IMR-90 (cell line): ENCODE results near the gene EME2. TPM values are rescaled to one million over a fixed set of nuclear protein-coding genes. Genes with fewer than 3 reads are reported as not detected.
"Not testable (repeated sequence)": the region's sequence is repeated elsewhere in the genome, so short reads cannot be mapped to it uniquely, and the experiment has no call there.

Source experiments
- ATAC-seq: fragments of 200-7000 bp; cut with Tn5 transposase; 2 replicates; pipeline ENCODE4 v1.9.1; 2020; ENCODE audit warnings: low read depth, mild to moderate bottlenecking, moderate library complexity
- BruUV-seq: library from RNA; stranded (reverse); fragments of 400-500 nt; replicated peaks from 2 replicates; lab custom pipeline; 2021; lab: Mats Ljungman, UMichigan
- CTCF ChIA-PET: fragments of 300-600 bp; formaldehyde crosslinking; extraction: SDS; loops from one replicate; lab custom pipeline; 2021; ENCODE audit warnings: antibody characterized with exemption; lab: Yijun Ruan, JAX
- POLR2A ChIA-PET: fragments of 300-600 bp; sonication (Branson Sonifier 250); formaldehyde crosslinking; loops from one replicate; lab custom pipeline; 2022; ENCODE audit warnings: antibody characterized with exemption; ENCODE audit not compliant: unreplicated experiment; lab: Charles Lee
- DNase-seq: peaks from one replicate; pipeline ENCODE4 v3.0.0; 2013
- H2AFZ ChIP-seq: replicated peaks from 2 replicates; pipeline ENCODE3; 2013; ENCODE audit warnings: low read length, mild to moderate bottlenecking; ENCODE audit not compliant: poor library complexity
- H2AK5ac ChIP-seq: 2 replicates; pipeline ENCODE4 v1.6.1; 2013; ENCODE audit warnings: low read depth, low read length, inconsistent platforms
- H2AK9ac ChIP-seq: replicated peaks from 2 replicates; pipeline ENCODE3; 2013; ENCODE audit warnings: mild to moderate bottlenecking, low read depth, low read length, moderate library complexity; ENCODE audit not compliant: poor library complexity
- H2BK120ac ChIP-seq: 2 replicates; pipeline ENCODE4 v1.6.1; 2013; ENCODE audit warnings: low read depth, low read length, inconsistent platforms
- H2BK15ac ChIP-seq: 3 replicates; pipeline ENCODE4 v1.6.1; 2013; ENCODE audit warnings: low read depth, low read length, inconsistent platforms
- H2BK20ac ChIP-seq: 2 replicates; pipeline ENCODE4 v1.6.1; 2013; ENCODE audit warnings: low read depth, mild to moderate bottlenecking, inconsistent platforms, low read length, moderate library complexity
- H2BK5ac ChIP-seq: 2 replicates; pipeline ENCODE4 v1.6.1; 2013; ENCODE audit warnings: mild to moderate bottlenecking, low read depth, low read length, inconsistent platforms; ENCODE audit not compliant: poor library complexity, severe bottlenecking
- H3K14ac ChIP-seq: replicated peaks from 2 replicates; pipeline ENCODE4 v1.6.1; 2013; ENCODE audit warnings: low read depth, low read length, inconsistent platforms
- H3K18ac ChIP-seq: 2 replicates; pipeline ENCODE4 v1.6.1; 2013; ENCODE audit warnings: low read depth, low read length, control low read depth
- H3K23ac ChIP-seq: 2 replicates; pipeline ENCODE4 v1.6.1; 2013; ENCODE audit warnings: low read depth, low read length, inconsistent platforms
- H3K27ac ChIP-seq: 2 replicates; pipeline ENCODE4 v1.5.1; 2013; ENCODE audit warnings: mild to moderate bottlenecking, control low read depth, low read length; ENCODE audit not compliant: insufficient read depth
- H3K27me3 ChIP-seq: 2 replicates; pipeline ENCODE4 v1.6.1; 2013; ENCODE audit warnings: low read length; ENCODE audit not compliant: control insufficient read depth, insufficient read depth
- H3K36me3 ChIP-seq: 2 replicates; pipeline ENCODE4 v1.6.1; 2013; ENCODE audit warnings: low read length, mixed read lengths; ENCODE audit not compliant: control insufficient read depth, insufficient read depth
- H3K4ac ChIP-seq: 2 replicates; pipeline ENCODE4 v1.6.1; 2013; ENCODE audit warnings: low read depth, low read length, inconsistent platforms
- H3K4me1 ChIP-seq: 2 replicates; pipeline ENCODE4 v1.6.1; 2013; ENCODE audit warnings: low read length, mixed read lengths; ENCODE audit not compliant: control insufficient read depth, insufficient read depth
- H3K4me2 ChIP-seq: 2 replicates; pipeline ENCODE4 v1.6.1; 2013; ENCODE audit warnings: low read depth, mild to moderate bottlenecking, control low read depth, low read length, moderate library complexity
- H3K4me3 ChIP-seq: 2 replicates; pipeline ENCODE4 v1.5.1; 2013; ENCODE audit warnings: low read depth, mild to moderate bottlenecking, control low read depth, low read length, moderate library complexity; ENCODE audit not compliant: insufficient read depth
- H3K56ac ChIP-seq: 2 replicates; pipeline ENCODE4 v1.6.1; 2013; ENCODE audit warnings: low read length, inconsistent platforms; ENCODE audit not compliant: insufficient read depth; ENCODE audit errors: extremely low read depth
- H3K79me1 ChIP-seq, 2 experiments: 2 replicates each; pipeline ENCODE4 v1.6.1; 2013; ENCODE audit warnings: low read length in 2 of 2, inconsistent platforms in 1 of 2, low read depth in 1 of 2
- H3K9ac ChIP-seq: 2 replicates; pipeline ENCODE4 v1.6.1; 2013; ENCODE audit warnings: low read depth, low read length, control low read depth
- H3K9me1 ChIP-seq: 2 replicates; pipeline ENCODE4 v1.6.1; 2013; ENCODE audit warnings: low read length, inconsistent platforms; ENCODE audit not compliant: insufficient read depth
- H3K9me3 ChIP-seq: 2 replicates; pipeline ENCODE4 v1.6.1; 2013; ENCODE audit warnings: low read length; ENCODE audit not compliant: control insufficient read depth, insufficient read depth
- H4K20me1 ChIP-seq: 2 replicates; pipeline ENCODE4 v1.6.1; 2013; ENCODE audit warnings: low read length, inconsistent platforms; ENCODE audit not compliant: insufficient read depth
- H4K5ac ChIP-seq: 2 replicates; pipeline ENCODE4 v1.6.1; 2013; ENCODE audit warnings: mild to moderate bottlenecking, low read depth, low read length, control low read depth
- H4K8ac ChIP-seq, 2 experiments: 2 replicates each; pipeline ENCODE4 v1.6.1; 2013; ENCODE audit warnings: low read depth in 2 of 2, low read length in 2 of 2, control low read depth in 1 of 2, inconsistent platforms in 1 of 2
- H4K91ac ChIP-seq: 2 replicates; pipeline ENCODE4 v1.6.1; 2013; ENCODE audit warnings: low read depth, low read length, inconsistent platforms; ENCODE audit not compliant: insufficient read depth
- WGBS, 2 experiments: methylation state at CpG; one replicate each; pipeline versions ENCODE4 v1.1.5 to v1.1.7; 2013; ENCODE audit warnings: missing lambda C conversion rate in 2 of 2; ENCODE audit not compliant: insufficient read length in 1 of 2; ENCODE audit errors: extremely low coverage in 2 of 2; 5-methylcytosine and 5-hydroxymethylcytosine counted together
- dilution Hi-C: fragments of 300-500 bp; cut with HindIII; formaldehyde crosslinking; loops from one replicate; pipeline ENCODE4 v1.14.3; 2018; ENCODE audit warnings: low sequenced_read_pairs; ENCODE audit not compliant: unreplicated experiment
- in situ Hi-C: fragments of 300-500 bp; cut with MboI; formaldehyde crosslinking; loops from 3 replicates; pipeline ENCODE4 v1.14.3; 2019; ENCODE audit warnings: low sequenced_read_pairs, inconsistent platforms, mixed read lengths
- intact Hi-C: fragments of 100-400 bp; cut with micrococcal nuclease; formaldehyde crosslinking; loops from 2 replicates; pipeline ENCODE4 v1.10.0; 2022
- polyA plus RNA-seq, 3 experiments: library from polyadenylated mRNA; depleted of rRNA; stranded (reverse); fragments of >200 nt; gene quantifications; 2 replicates each; pipeline ENCODE4 v1.2.3, GENCODE V29; 2012; ENCODE audit warnings: low replicate concordance in 1 of 3
- total RNA-seq: library from RNA; depleted of rRNA; stranded (reverse); fragments of >200 nt; gene quantifications from 2 replicates; pipeline ENCODE4 v1.2.3, GENCODE V29; 2012

Gene EME2
- total and polyA plus RNA-seq, 2 of the 4 experiments (the other 2 are of a cell fraction): 1.3 to 9.6 TPM

DNA sequence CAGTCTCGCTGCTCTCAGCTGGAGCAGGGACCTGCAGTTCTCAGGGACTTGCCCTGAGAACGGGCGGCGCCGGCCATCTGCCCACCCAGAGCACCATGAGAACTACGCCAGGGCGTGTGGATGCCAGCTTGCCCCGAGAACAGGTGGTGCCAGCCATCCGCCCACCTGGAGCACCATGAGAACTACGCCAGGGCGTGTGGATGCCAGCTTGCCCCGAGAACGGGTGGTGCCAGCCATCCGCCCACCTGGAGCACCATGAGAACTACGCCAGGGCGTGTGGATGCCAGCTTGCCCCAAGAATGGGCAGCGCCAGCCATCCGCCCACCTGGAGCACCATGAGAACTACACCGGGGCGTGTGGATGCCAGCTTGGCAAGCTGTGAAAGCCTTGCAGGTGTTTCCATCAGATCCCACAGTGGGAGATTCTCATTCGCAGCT, 40.0 kb upstream of the EME2 start:
- peaks cover 16 to 48% of the 10 kb centered on the region in 2 experiments; a peak in 3 of 4 replicates for H3K79me1 ChIP-seq
- CTCF ChIA-PET: interaction anchor here (0.7 kb wide), 1 partner anchor 442 kb away, joined by 3 read pairs; no protein-coding TSS in a partner anchor
- H2AK5ac ChIP-seq, H3K4me3 ChIP-seq, H3K4ac ChIP-seq, H3K56ac ChIP-seq, DNase-seq, H2AK9ac ChIP-seq, in situ Hi-C loops, intact Hi-C loops, H2AFZ ChIP-seq, H4K91ac ChIP-seq, H2BK120ac ChIP-seq, H2BK15ac ChIP-seq, dilution Hi-C loops, BruUV-seq, H3K27me3 ChIP-seq, POLR2A ChIA-PET, H4K8ac ChIP-seq, H3K23ac ChIP-seq, H3K14ac ChIP-seq, H3K9me1 ChIP-seq, H3K27ac ChIP-seq, ATAC-seq, H2BK5ac ChIP-seq, H4K5ac ChIP-seq, H3K4me1 ChIP-seq, H3K9me3 ChIP-seq, H3K9ac ChIP-seq, H3K4me2 ChIP-seq, H3K18ac ChIP-seq, H2BK20ac ChIP-seq: not testable (repeated sequence)
- H4K20me1 ChIP-seq: peaks cover 22% of the 10 kb centered on the region
- 97% methylated on average over 14 of the region's 21 CpGs; no CpG with 5 or more reads in 1 of the 2 experiments for WGBS, 2 experiments
- peaks cover 60% of the 10 kb centered on the region for H3K36me3 ChIP-seq
